CD4-positive, alpha-beta T cell (primary cell): Measurements from ENCODE around the gene GOPC. TPM values are rescaled to one million over a fixed set of nuclear protein-coding genes. Genes with fewer than 3 reads are reported as not detected.

Experiments
- ATAC-seq: fragments of 200-7000 bp; cut with Tn5 transposase; one replicate; pipeline ENCODE4 v1.10.0; 2022; ENCODE audit warnings: mild to moderate bottlenecking; ENCODE audit not compliant: poor library complexity
- CTCF ChIA-PET: fragments of 350-600 bp; sonication (Branson Sonifier 250); formaldehyde crosslinking; loops from one replicate; lab custom pipeline; 2021; ENCODE audit warnings: antibody characterized with exemption, inconsistent platforms; lab: Charles Lee
- POLR2A ChIA-PET: fragments of 350-600 bp; sonication (Branson Sonifier 250); formaldehyde crosslinking; loops from one replicate; lab custom pipeline; 2021; ENCODE audit warnings: antibody characterized with exemption, inconsistent platforms; lab: Charles Lee
- DNase-seq, 14 experiments: peaks; one replicate each; pipeline ENCODE4 v3.0.0-alpha.2; 2013 to 2020; ENCODE audit warnings: mixed read lengths in 2 of 14
- H3K27ac ChIP-seq, 2 donors: one replicate each; pipeline versions ENCODE4 v1.5.1 to v1.7.0; 2013; ENCODE audit warnings: low read length in 2 of 2, low read depth in 1 of 2, mild to moderate bottlenecking in 1 of 2
- H3K27me3 ChIP-seq, 2 experiments: 1 replicate in 1 of 2; 2 replicates in 1 of 2; pipeline versions ENCODE4 v1.6.1 to v1.7.0; 2013; ENCODE audit warnings: low read length in 2 of 2, control low read depth in 1 of 2, mild to moderate bottlenecking in 1 of 2, moderate library complexity in 1 of 2; ENCODE audit not compliant: insufficient read depth in 2 of 2, control insufficient read depth in 1 of 2
- H3K36me3 ChIP-seq: one replicate; pipeline ENCODE4 v1.6.1; 2013; ENCODE audit warnings: low read length, control low read depth; ENCODE audit not compliant: insufficient read depth
- H3K4me1 ChIP-seq: one replicate; pipeline ENCODE4 v1.6.1; 2013; ENCODE audit warnings: low read length, control low read depth; ENCODE audit not compliant: insufficient read depth
- H3K4me3 ChIP-seq: one replicate; pipeline ENCODE4 v1.5.1; 2013; ENCODE audit warnings: mild to moderate bottlenecking, low read length, moderate library complexity
- H3K9me3 ChIP-seq, 2 experiments: 1 replicate in 1 of 2; 2 replicates in 1 of 2; pipeline versions ENCODE4 v1.6.1 to v1.7.0; 2013; ENCODE audit warnings: low read length in 2 of 2, mild to moderate bottlenecking in 2 of 2, control low read depth in 1 of 2, moderate library complexity in 1 of 2; ENCODE audit not compliant: control insufficient read depth in 1 of 2, insufficient read depth in 1 of 2
- H3K27ac Mint-ChIP-seq: one replicate; pipeline ENCODE4 v1.8.0; 2020; ENCODE audit warnings: mixed read lengths
- H3K27me3 Mint-ChIP-seq: one replicate; pipeline ENCODE4 v1.8.0; 2021; ENCODE audit warnings: mixed read lengths
- H3K36me3 Mint-ChIP-seq: one replicate; pipeline ENCODE4 v1.8.0; 2021; ENCODE audit warnings: low read depth, mixed read lengths
- H3K4me1 Mint-ChIP-seq: one replicate; pipeline ENCODE4 v1.8.0; 2021; ENCODE audit warnings: low read depth, mixed read lengths
- H3K4me3 Mint-ChIP-seq: one replicate; pipeline ENCODE4 v1.8.0; 2020; ENCODE audit warnings: mild to moderate bottlenecking, mixed read lengths
- H3K9me3 Mint-ChIP-seq: one replicate; pipeline ENCODE4 v1.8.0; 2020; ENCODE audit warnings: mixed read lengths
- CTCF ChIP-seq: fragments of 200-600 bp; IDR thresholded peaks from one replicate; pipeline ENCODE4 v1.8.0; 2022; ENCODE audit warnings: antibody characterized with exemption, mild to moderate bottlenecking
- intact Hi-C, 2 experiments: fragments of 100-400 bp; cut with DNase I in 1 of 2; cut with micrococcal nuclease in 1 of 2; formaldehyde crosslinking; loops; one replicate each; pipeline versions ENCODE4 v1.15.1 to v1.9.0; 2023 to 2025; cut with DNase I, micrococcal nuclease
- total RNA-seq, 174 experiments: library from RNA in 2 of 174; stranded (reverse) in 2 of 174; gene quantifications; one replicate each; pipeline ENCODE4 v1.2.3 and lab custom pipeline; 2021 to 2026

GOPC gene
- total RNA-seq, 2 experiments from 2014 or later, result 9.7 to 10.8 TPM

GRCh38 chr6:117592983-117593759 lies 9.1 kb downstream of the GOPC start:
- H3K27me3 ChIP-seq, result no peaks in the 10 kb centered on the region
- no peak overlapping the region for H3K4me3 Mint-ChIP-seq
- no peak overlapping the region for H3K4me3 ChIP-seq
- peaks cover 2% of the 10 kb centered on the region for H3K9me3 Mint-ChIP-seq
- H3K4me1 ChIP-seq, result peaks cover 3% of the 10 kb centered on the region
- H3K9me3 ChIP-seq, result no peaks in the 10 kb centered on the region
- peaks cover 18% of the 10 kb centered on the region for H3K4me1 Mint-ChIP-seq
- ChIA-PET POLR2A (no interaction called here), CTCF (no interaction called here)
- intact Hi-C loops, result no loop called here
- H3K36me3 ChIP-seq, result peaks cover 20% of the 10 kb centered on the region
- peaks cover 54% of the 10 kb centered on the region for H3K36me3 Mint-ChIP-seq
- no peak overlapping the region for H3K27ac Mint-ChIP-seq
- TF ChIP-seq CTCF, result no peak
- no peak for ATAC-seq
- DNase-seq, result no peak
- H3K27ac ChIP-seq, result no peak overlapping the region
- H3K27me3 Mint-ChIP-seq, result no peaks in the 10 kb centered on the region

- Mint-ChIP-seq H3K36me3 (peaks cover 43% of the 10 kb centered on the region), H3K27me3 (no peaks in the 10 kb centered on the region), H3K27ac (no peak overlapping the region), H3K4me3 (no peak overlapping the region), H3K9me3 (peaks cover 2% of the 10 kb centered on the region), H3K4me1 (peaks cover 26% of the 10 kb centered on the region)
- TF ChIP-seq CTCF, result no peak
- POLR2A ChIA-PET, result interaction anchor here (1.4 kb wide), 1 partner anchor 11 kb away, joined by 8 read pairs; the partner anchor contains the start of gene GOPC
- intact Hi-C loops, result no loop called here
- Histone ChIP-seq H3K4me3 (no peak overlapping the region), H3K4me1 (peaks cover 3% of the 10 kb centered on the region), H3K9me3 (no peaks in the 10 kb centered on the region), H3K27me3 (no peaks in the 10 kb centered on the region), H3K27ac (no peak overlapping the region), H3K36me3 (peaks cover 15% of the 10 kb centered on the region)
- ATAC-seq (no peak), DNase-seq (no peak)
- CTCF ChIA-PET, result interaction anchor here (1.6 to 1.9 kb wide), 2 partner anchors 10 to 11 kb away, joined by 3 to 5 read pairs; partner anchors contain the start of gene GOPC
These were observed 10.9 kb downstream of the GOPC start for GRCh38 chr6:117591405-117591804.

- H3K4me1 Mint-ChIP-seq, result peaks cover 33% of the 10 kb centered on the region
- no peak overlapping the region for H3K27ac Mint-ChIP-seq
- no peaks in the 10 kb centered on the region for H3K27me3 Mint-ChIP-seq
- Histone ChIP-seq H3K4me3 (no peak overlapping the region), H3K27me3 (no peaks in the 10 kb centered on the region), H3K9me3 (no peaks in the 10 kb centered on the region), H3K36me3 (peaks cover 15% of the 10 kb centered on the region), H3K27ac (no peak overlapping the region), H3K4me1 (peaks cover 3% of the 10 kb centered on the region)
- ChIA-PET CTCF (interaction anchor here (1.6 to 1.9 kb wide), 2 partner anchors 10 to 12 kb away, joined by 3 to 5 read pairs; partner anchors contain the start of gene GOPC), POLR2A (interaction anchor here (1.4 kb wide), 1 partner anchor 12 kb away, joined by 8 read pairs; the partner anchor contains the start of gene GOPC)
- H3K36me3 Mint-ChIP-seq, result peaks cover 38% of the 10 kb centered on the region
- no peak for TF ChIP-seq CTCF
- intact Hi-C loops, result no loop called here
- no peak for ATAC-seq
- no peak for DNase-seq
- no peak overlapping the region for H3K4me3 Mint-ChIP-seq
- no peaks in the 10 kb centered on the region for H3K9me3 Mint-ChIP-seq
These were observed 11.9 kb downstream of the GOPC start for GRCh38 chr6:117590447-117590846.
